GM12892 (cell line): ENCODE data around the gene MUC5AC.

ENCODE experiments used
- POLR2A ChIP-seq: IDR thresholded peaks from 2 replicates; pipeline ENCODE4 v1.6.1; 2011; ENCODE audit warnings: low read depth, low read length, control low read depth
- POLR2AphosphoS5 ChIP-seq: IDR thresholded peaks from 2 replicates; pipeline ENCODE4 v1.6.1; 2011; ENCODE audit warnings: low read depth, low read length, control low read depth
- TAF1 ChIP-seq: IDR thresholded peaks from 2 replicates; pipeline ENCODE4 v1.6.1; 2011; ENCODE audit warnings: low read depth, mild to moderate bottlenecking, control low read depth, low read length, borderline replicate concordance

DNA sequence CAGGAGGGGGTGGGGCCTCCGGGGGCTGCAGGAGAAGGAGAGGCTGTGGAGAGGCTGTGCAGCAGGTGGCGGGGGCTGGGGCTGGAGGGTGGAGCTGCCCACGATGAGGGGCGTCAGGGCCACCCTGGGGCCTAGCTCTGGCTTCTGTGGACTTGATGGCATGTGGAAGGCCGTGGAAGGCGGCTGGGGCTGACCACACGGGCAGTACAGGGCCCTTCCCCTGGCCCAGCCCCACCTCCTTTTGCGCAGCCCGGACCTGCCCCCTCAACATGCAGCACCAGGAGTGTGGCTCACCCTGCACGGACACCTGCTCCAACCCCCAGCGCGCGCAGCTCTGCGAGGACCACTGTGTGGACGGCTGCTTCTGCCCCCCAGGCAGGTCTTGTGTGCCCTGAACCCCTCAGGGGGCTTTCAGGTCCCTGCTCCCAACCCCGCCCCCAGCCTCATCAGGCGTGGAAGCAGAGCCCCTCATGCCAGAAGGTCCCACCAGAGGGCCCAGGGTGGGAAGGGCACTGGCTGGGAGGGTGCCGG lies 71.2 kb downstream of the MUC5AC start:
- no peak for TF ChIP-seq POLR2A
- no peak for TF ChIP-seq POLR2AphosphoS5
- no peak for TF ChIP-seq TAF1
